HL-60 (cell line): Measurements from ENCODE around the gene C2CD4C.

Experiments used
- DNase-seq, 2 experiments: peaks; one replicate each; pipeline ENCODE4 v3.0.0-alpha.2; 2010 to 2020; ENCODE audit warnings: low read depth in 1 of 2, low spot score in 1 of 2
- H3K27ac ChIP-seq: fragments of 250-450 bp; sonication (Bioruptor Pico); replicated peaks from 2 replicates; pipeline ENCODE4 v1.5.1; 2020; ENCODE audit warnings: mild to moderate bottlenecking, moderate library complexity
- H3K27me3 ChIP-seq: fragments of 250-450 bp; sonication (Bioruptor Pico); 2 replicates; pipeline ENCODE4 v1.5.1; 2021; ENCODE audit warnings: mild to moderate bottlenecking, moderate library complexity; ENCODE audit not compliant: insufficient read depth, poor library complexity, severe bottlenecking
- H3K4me3 ChIP-seq: replicated peaks from 2 replicates; pipeline ENCODE4 v1.5.1; 2011; ENCODE audit warnings: mild to moderate bottlenecking, control low read depth, low read length; ENCODE audit not compliant: insufficient read depth
- CTCF ChIP-seq: IDR thresholded peaks from one replicate; pipeline ENCODE4 v1.5.1; 2011; ENCODE audit warnings: low read length, control low read depth, inconsistent platforms; ENCODE audit not compliant: insufficient read depth
- GABPA ChIP-seq: IDR thresholded peaks from 2 replicates; pipeline ENCODE4 v1.6.1; 2012; ENCODE audit warnings: low read depth
- POLR2AphosphoS5 ChIP-seq: IDR thresholded peaks from 2 replicates; pipeline ENCODE4 v1.6.1; 2012; ENCODE audit warnings: low read depth
- REST ChIP-seq: IDR thresholded peaks from 2 replicates; pipeline ENCODE4 v1.6.1; 2012; ENCODE audit warnings: low read depth; ENCODE audit not compliant: insufficient replicate concordance
- SPI1 ChIP-seq: IDR thresholded peaks from 2 replicates; pipeline ENCODE4 v1.6.1; 2012; ENCODE audit warnings: low read depth, mild to moderate bottlenecking, borderline replicate concordance

C2CD4C gene

GRCh38 chr19:435056-435706, 26.2 kb upstream of the C2CD4C start:
- Histone ChIP-seq H3K27me3 (no peaks in the 10 kb centered on the region), H3K4me3 (no peak overlapping the region), H3K27ac (no peak overlapping the region)
- no peak for DNase-seq
- TF ChIP-seq SPI1 (no peak), POLR2AphosphoS5 (no peak), CTCF (no peak), REST (no peak), GABPA (no peak)

- H3K4me3 ChIP-seq: no peak overlapping the region
- DNase-seq: no peak
- no peaks in the 10 kb centered on the region for H3K27me3 ChIP-seq
- TF ChIP-seq CTCF (no peak), POLR2AphosphoS5 (no peak), GABPA (no peak), REST (no peak), SPI1 (no peak)
- H3K27ac ChIP-seq: no peak overlapping the region
Measured at GRCh38 chr19:434152-434960, 25.4 kb upstream of the C2CD4C start.

GRCh38 chr19:430701-431100, 21.8 kb upstream of the C2CD4C start:
- TF ChIP-seq CTCF: no peak
- no peak for TF ChIP-seq SPI1
- TF ChIP-seq GABPA: no peak
- no peak for TF ChIP-seq POLR2AphosphoS5
- TF ChIP-seq REST: no peak
- Histone ChIP-seq H3K27ac (no peak overlapping the region), H3K27me3 (no peaks in the 10 kb centered on the region), H3K4me3 (no peak overlapping the region)
- no peak for DNase-seq
